HCT116 (cell line): Measurements from ENCODE around the gene SEMA5B. TPM values are rescaled to one million over a fixed set of nuclear protein-coding genes. Genes with fewer than 3 reads are reported as not detected.

Experiments
- ATAC-seq: fragments of 200-7000 bp; cut with Tn5 transposase; 2 replicates; pipeline ENCODE4 v1.9.1; 2020; ENCODE audit warnings: mild to moderate bottlenecking, moderate library complexity
- BruUV-seq: library from RNA; stranded (reverse); fragments of 400-500 nt; replicated peaks from 2 replicates; lab custom pipeline; 2021; lab: Mats Ljungman, UMichigan
- CTCF ChIA-PET: fragments of 300-600 bp; sonication (Branson Sonifier 250); formaldehyde crosslinking; loops from one replicate; lab custom pipeline; 2021; ENCODE audit warnings: antibody characterized with exemption; lab: Charles Lee
- POLR2A ChIA-PET: fragments of 300-600, 350-600 bp; sonication (Branson Sonifier 250); formaldehyde crosslinking; loops from one replicate; lab custom pipeline; 2021; ENCODE audit warnings: antibody characterized with exemption; lab: Charles Lee
- RAD21 ChIA-PET, 2 experiments: fragments of 300-600 bp; sonication (Branson Sonifier 250); formaldehyde crosslinking; loops; one replicate each; lab custom pipeline; 2023; ENCODE audit warnings: low total read pairs in 2 of 2; ENCODE audit not compliant: uncharacterized antibody in 2 of 2, unreplicated experiment in 2 of 2, low non-redundant PET in 1 of 2; lab: Charles Lee
- DNase-seq: peaks from one replicate; pipeline ENCODE4 v3.0.0-alpha.2; 2010; ENCODE audit warnings: low read depth, low spot score
- H2AFZ ChIP-seq: fragments of 200-600 bp; shearing (Covaris generic), sonication (generic); 2 replicates; pipeline ENCODE4 v1.6.1; 2017; ENCODE audit warnings: low read depth, mixed run types, mixed read lengths, antibody characterized with exemption, low read length; ENCODE audit not compliant: poor library complexity, severe bottlenecking
- H3K27ac ChIP-seq: 2 replicates; pipeline ENCODE4 v1.5.1; 2012; ENCODE audit warnings: low read depth, low read length
- H3K27me3 ChIP-seq: fragments of 200-600 bp; sonication (generic); 2 replicates; pipeline ENCODE4 v1.6.1; 2016; ENCODE audit warnings: mixed run types, low read length, mixed read lengths; ENCODE audit not compliant: insufficient read depth
- H3K36me3 ChIP-seq, 2 experiments: fragments of 200-500 bp in 1 of 2; fragments of 200-600 bp in 1 of 2; sonication (Bioruptor generic) in 1 of 2; sonication (generic) in 1 of 2; 2 replicates each; pipeline versions ENCODE4 v1.5.1 to v1.6.1; 2014 to 2016; ENCODE audit warnings: low read length in 2 of 2, inconsistent platforms in 1 of 2, mixed read lengths in 1 of 2, mixed run types in 1 of 2; ENCODE audit not compliant: insufficient read depth in 2 of 2, control insufficient read depth in 1 of 2
- H3K4me1 ChIP-seq, 2 experiments: fragments of 200-600 bp in 1 of 2; sonication (generic) in 1 of 2; 2 replicates each; pipeline versions ENCODE4 v1.5.1 to v1.6.1; 2012 to 2017; ENCODE audit warnings: low read length in 2 of 2, inconsistent platforms in 1 of 2, mild to moderate bottlenecking in 1 of 2, mixed read lengths in 1 of 2, mixed run types in 1 of 2, moderate library complexity in 1 of 2; ENCODE audit not compliant: insufficient read depth in 2 of 2, control insufficient read depth in 1 of 2
- H3K4me2 ChIP-seq: fragments of 200-600 bp; sonication (generic); 2 replicates; pipeline ENCODE4 v1.6.1; 2017; ENCODE audit warnings: mixed run types, low read length, mixed read lengths
- H3K4me3 ChIP-seq, 2 experiments: fragments of 200-600 bp in 1 of 2; sonication (generic) in 1 of 2; replicated peaks in 1 of 2; 2 replicates each; pipeline ENCODE4 v1.5.1; 2011 to 2016; ENCODE audit warnings: low read length in 2 of 2, control low read depth in 1 of 2, low read depth in 1 of 2, mild to moderate bottlenecking in 1 of 2, mixed read lengths in 1 of 2, mixed run types in 1 of 2
- H3K79me2 ChIP-seq: fragments of 200-600 bp; sonication (generic); 2 replicates; pipeline ENCODE4 v1.6.1; 2017; ENCODE audit warnings: mild to moderate bottlenecking, mixed run types, low read length, moderate library complexity, mixed read lengths; ENCODE audit not compliant: insufficient read depth
- H3K9ac ChIP-seq: fragments of 200-600 bp; sonication (generic); 2 replicates; pipeline ENCODE4 v1.6.1; 2016; ENCODE audit warnings: low read length, mixed read lengths
- H3K9me2 ChIP-seq: fragments of 200-600 bp; sonication (generic), shearing (Covaris generic); 2 replicates; pipeline ENCODE4 v1.6.1; 2017; ENCODE audit warnings: mixed run types, mild to moderate bottlenecking, moderate library complexity; ENCODE audit not compliant: insufficient read depth
- H3K9me3 ChIP-seq, 2 experiments: fragments of 200-500 bp in 1 of 2; fragments of 200-600 bp in 1 of 2; sonication (Bioruptor generic) in 1 of 2; sonication (generic) in 1 of 2; 2 replicates each; pipeline ENCODE4 v1.6.1; 2014 to 2017; ENCODE audit warnings: low read length in 2 of 2, mixed read lengths in 2 of 2, inconsistent platforms in 1 of 2, low read depth in 1 of 2, mild to moderate bottlenecking in 1 of 2, mixed run types in 1 of 2, moderate library complexity in 1 of 2; ENCODE audit not compliant: control insufficient read depth in 1 of 2, insufficient read depth in 1 of 2
- H4K20me1 ChIP-seq: fragments of 200-600 bp; sonication (generic), shearing (Covaris generic); 2 replicates; pipeline ENCODE4 v1.6.1; 2017; ENCODE audit warnings: mixed run types, mild to moderate bottlenecking, moderate library complexity; ENCODE audit not compliant: insufficient read depth
- CEBPB ChIP-seq: IDR thresholded peaks from 2 replicates; pipeline ENCODE4 v1.6.1; 2012; ENCODE audit warnings: low read depth
- EGR1 ChIP-seq: IDR thresholded peaks from 2 replicates; pipeline ENCODE4 v1.6.1; 2012; ENCODE audit warnings: low read depth
- EZH2 ChIP-seq: fragments of 200-600 bp; sonication (generic); IDR thresholded peaks from 2 replicates; pipeline ENCODE4 v1.6.1; 2017; ENCODE audit warnings: antibody characterized with exemption, mixed run types
- EZH2phosphoT487 ChIP-seq: fragments of 200-600 bp; IDR thresholded peaks from 2 replicates; pipeline ENCODE4 v1.6.1; 2018; ENCODE audit warnings: antibody characterized with exemption, borderline replicate concordance
- FOSL1 ChIP-seq: IDR thresholded peaks from 2 replicates; pipeline ENCODE4 v1.6.1; 2012; ENCODE audit warnings: low read depth
- JUND ChIP-seq: IDR thresholded peaks from 2 replicates; pipeline ENCODE4 v1.6.1; 2012
- POLR2AphosphoS5 ChIP-seq: IDR thresholded peaks from 2 replicates; pipeline ENCODE4 v1.6.1; 2011; ENCODE audit warnings: mild to moderate bottlenecking, low read depth, low read length, moderate library complexity
- RAD21 ChIP-seq: IDR thresholded peaks from 2 replicates; pipeline ENCODE4 v1.6.1; 2012; ENCODE audit warnings: low read depth, mild to moderate bottlenecking
- REST ChIP-seq: IDR thresholded peaks from 2 replicates; pipeline ENCODE4 v1.6.1; 2012; ENCODE audit warnings: low read depth
- SIN3A ChIP-seq: IDR thresholded peaks from 2 replicates; pipeline ENCODE4 v1.6.1; 2012; ENCODE audit warnings: low read depth
- SP1 ChIP-seq: IDR thresholded peaks from 2 replicates; pipeline ENCODE4 v1.6.1; 2012; ENCODE audit warnings: low read depth
- SRF ChIP-seq: IDR thresholded peaks from 2 replicates; pipeline ENCODE4 v1.6.1; 2012; ENCODE audit warnings: low read depth
- YY1 ChIP-seq: IDR thresholded peaks from 2 replicates; pipeline ENCODE4 v1.6.1; 2011; ENCODE audit warnings: low read length, low read depth, moderate library complexity, mild to moderate bottlenecking; ENCODE audit not compliant: insufficient replicate concordance; ENCODE audit errors: extremely low read depth
- ZNF274 ChIP-seq: fragments of 200-500 bp; sonication (Bioruptor generic); IDR thresholded peaks from 2 replicates; pipeline ENCODE4 v1.6.1; 2014; ENCODE audit warnings: mild to moderate bottlenecking, low read depth, low read length, inconsistent platforms
- intact Hi-C: fragments of 100-400 bp; cut with micrococcal nuclease; formaldehyde crosslinking; loops from 2 replicates; pipeline ENCODE4 v1.10.0; 2022
- total RNA-seq: library from RNA; stranded (reverse); gene quantifications from one replicate; pipeline ENCODE4 v1.2.1, GENCODE V29; 2021; ENCODE audit not compliant: unreplicated experiment
- TF ChIP-seq, protein P1 (sequence below): IDR thresholded peaks from 2 replicates; pipeline ENCODE4 v1.6.1; 2011; ENCODE audit warnings: mild to moderate bottlenecking, low read length, moderate library complexity; ENCODE audit not compliant: insufficient replicate concordance; ENCODE audit errors: extremely low read depth
- TF ChIP-seq, protein P2 (sequence below): IDR thresholded peaks from 2 replicates; pipeline ENCODE4 v1.6.1; 2012

Gene SEMA5B
- total RNA-seq, 1 experiment from 2014 or later: 0.15 TPM

- TF ChIP-seq CEBPB: no peak
- no peak for TF ChIP-seq FOSL1
Measured at GRCh38 chr3:122989856-122990575, 37.5 kb downstream of the SEMA5B start (continued).

DNA sequence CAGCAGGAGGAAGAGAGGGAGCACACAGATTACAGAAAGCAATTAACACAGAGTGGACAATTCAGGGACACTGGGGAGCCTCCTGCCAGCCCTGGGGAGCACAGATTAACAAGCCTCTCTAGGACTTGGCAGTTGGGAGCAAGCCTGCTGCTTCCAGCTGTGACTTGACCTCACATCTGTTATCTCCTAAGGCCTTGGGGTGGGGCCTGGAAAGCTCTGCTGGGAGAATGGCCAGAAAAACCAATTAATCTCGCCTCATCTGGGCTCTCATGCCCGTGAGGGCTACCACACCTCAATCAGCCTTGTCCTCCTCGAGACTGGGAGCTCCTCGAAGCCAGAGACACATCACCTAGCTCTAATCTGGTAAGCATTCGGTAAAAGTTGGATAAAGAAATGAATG lies 39.1 kb downstream of the SEMA5B start:
- Histone ChIP-seq H3K9me3 (no peaks in the 10 kb centered on the region), H3K9me2 (no peaks in the 10 kb centered on the region), H4K20me1 (no peaks in the 10 kb centered on the region), H3K4me2 (no peak overlapping the region), H3K27me3 (peaks cover 68% of the 10 kb centered on the region), H3K9ac (no peak overlapping the region), H3K4me1 (no peaks in the 10 kb centered on the region), H3K36me3 (no peaks in the 10 kb centered on the region), H3K27ac (no peak overlapping the region)
- no TSS peak for BruUV-seq
- intact Hi-C loops: no loop called here
- ChIA-PET CTCF (no interaction called here), POLR2A (interaction anchor here (0.6 kb wide), 1 partner anchor 375 kb away, joined by 3 read pairs; no protein-coding TSS in a partner anchor)
- no peak for DNase-seq
- TF ChIP-seq EGR1 (no peak), REST (no peak), SP1 (no peak), YY1 (no peak), POLR2AphosphoS5 (no peak), SIN3A (no peak), CEBPB (no peak), SRF (no peak), ZNF274 (no peak), RAD21 (no peak), EZH2phosphoT487 (no peak), EZH2 (no peak), JUND (no peak)
- TF ChIP-seq, protein P1, sequence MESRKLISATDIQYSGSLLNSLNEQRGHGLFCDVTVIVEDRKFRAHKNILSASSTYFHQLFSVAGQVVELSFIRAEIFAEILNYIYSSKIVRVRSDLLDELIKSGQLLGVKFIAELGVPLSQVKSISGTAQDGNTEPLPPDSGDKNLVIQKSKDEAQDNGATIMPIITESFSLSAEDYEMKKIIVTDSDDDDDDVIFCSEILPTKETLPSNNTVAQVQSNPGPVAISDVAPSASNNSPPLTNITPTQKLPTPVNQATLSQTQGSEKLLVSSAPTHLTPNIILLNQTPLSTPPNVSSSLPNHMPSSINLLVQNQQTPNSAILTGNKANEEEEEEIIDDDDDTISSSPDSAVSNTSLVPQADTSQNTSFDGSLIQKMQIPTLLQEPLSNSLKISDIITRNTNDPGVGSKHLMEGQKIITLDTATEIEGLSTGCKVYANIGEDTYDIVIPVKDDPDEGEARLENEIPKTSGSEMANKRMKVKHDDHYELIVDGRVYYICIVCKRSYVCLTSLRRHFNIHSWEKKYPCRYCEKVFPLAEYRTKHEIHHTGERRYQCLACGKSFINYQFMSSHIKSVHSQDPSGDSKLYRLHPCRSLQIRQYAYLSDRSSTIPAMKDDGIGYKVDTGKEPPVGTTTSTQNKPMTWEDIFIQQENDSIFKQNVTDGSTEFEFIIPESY: no peak
- TF ChIP-seq, protein P2, sequence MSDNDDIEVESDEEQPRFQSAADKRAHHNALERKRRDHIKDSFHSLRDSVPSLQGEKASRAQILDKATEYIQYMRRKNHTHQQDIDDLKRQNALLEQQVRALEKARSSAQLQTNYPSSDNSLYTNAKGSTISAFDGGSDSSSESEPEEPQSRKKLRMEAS: no peak
- TF ChIP-seq, all 23 proteins: peak for 0
- Histone ChIP-seq H3K79me2 (no peaks in the 10 kb centered on the region), H2AFZ (no peak overlapping the region), H3K4me3 (no peak overlapping the region)
- RAD21 ChIA-PET: no interaction called here
- ATAC-seq: no peak
